Astrocyte (in vitro differentiated cells and primary cell): ENCODE data around the gene GUCY2D.

Experiments
- EZH2 ChIP-seq: IDR thresholded peaks from 2 replicates; pipeline ENCODE4 v1.6.1; 2012; ENCODE audit warnings: mild to moderate bottlenecking, low read length, inconsistent platforms; ENCODE audit not compliant: insufficient read depth
- TF ChIP-seq, protein P1 (sequence below): IDR thresholded peaks from 2 replicates; pipeline ENCODE4 v1.5.1; 2011; ENCODE audit warnings: low read depth, mild to moderate bottlenecking, inconsistent platforms, low read length, moderate library complexity; ENCODE audit not compliant: insufficient read depth

DNA sequence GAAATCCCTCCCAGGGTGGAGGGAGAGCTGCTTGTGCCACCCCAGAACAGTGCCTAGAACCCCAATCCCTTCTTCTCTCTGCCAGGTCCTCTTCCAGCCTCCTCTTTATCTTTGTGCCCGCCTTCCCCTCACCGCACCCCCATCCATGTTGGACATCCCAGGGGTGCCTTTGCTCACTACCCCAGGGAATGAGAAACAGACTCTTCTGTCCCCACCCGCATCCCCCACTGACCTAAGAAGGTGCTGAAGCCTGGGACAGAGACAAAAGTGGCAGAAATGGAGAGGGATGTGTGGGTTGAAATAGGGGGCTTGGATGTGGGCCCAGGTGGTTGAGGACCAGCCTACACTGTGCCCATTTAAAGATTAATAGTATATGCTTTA lies 53.4 kb downstream of the GUCY2D start:
- TF ChIP-seq EZH2 = no peak
- TF ChIP-seq, protein P1, sequence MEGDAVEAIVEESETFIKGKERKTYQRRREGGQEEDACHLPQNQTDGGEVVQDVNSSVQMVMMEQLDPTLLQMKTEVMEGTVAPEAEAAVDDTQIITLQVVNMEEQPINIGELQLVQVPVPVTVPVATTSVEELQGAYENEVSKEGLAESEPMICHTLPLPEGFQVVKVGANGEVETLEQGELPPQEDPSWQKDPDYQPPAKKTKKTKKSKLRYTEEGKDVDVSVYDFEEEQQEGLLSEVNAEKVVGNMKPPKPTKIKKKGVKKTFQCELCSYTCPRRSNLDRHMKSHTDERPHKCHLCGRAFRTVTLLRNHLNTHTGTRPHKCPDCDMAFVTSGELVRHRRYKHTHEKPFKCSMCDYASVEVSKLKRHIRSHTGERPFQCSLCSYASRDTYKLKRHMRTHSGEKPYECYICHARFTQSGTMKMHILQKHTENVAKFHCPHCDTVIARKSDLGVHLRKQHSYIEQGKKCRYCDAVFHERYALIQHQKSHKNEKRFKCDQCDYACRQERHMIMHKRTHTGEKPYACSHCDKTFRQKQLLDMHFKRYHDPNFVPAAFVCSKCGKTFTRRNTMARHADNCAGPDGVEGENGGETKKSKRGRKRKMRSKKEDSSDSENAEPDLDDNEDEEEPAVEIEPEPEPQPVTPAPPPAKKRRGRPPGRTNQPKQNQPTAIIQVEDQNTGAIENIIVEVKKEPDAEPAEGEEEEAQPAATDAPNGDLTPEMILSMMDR = no peak
